Loucy (cell line): Measurements from ENCODE around the gene STARD13.

Experiments
- H2AFZ ChIP-seq: fragments of 200-600 bp; sonication (generic); 2 replicates; pipeline ENCODE4 v1.6.0; 2016; ENCODE audit warnings: antibody characterized with exemption, mild to moderate bottlenecking, low read length, moderate library complexity
- H3F3A ChIP-seq: fragments of 200-600 bp; 2 replicates; pipeline ENCODE4 v1.6.0; 2016; ENCODE audit warnings: antibody characterized with exemption, low read depth, mild to moderate bottlenecking
- H3K27me3 ChIP-seq: fragments of 200-600 bp; sonication (generic); 2 replicates; pipeline ENCODE4 v1.6.1; 2014; ENCODE audit warnings: low read length, mild to moderate bottlenecking; ENCODE audit not compliant: insufficient read depth, poor library complexity, severe bottlenecking
- H3K36me3 ChIP-seq: fragments of 200-600 bp; sonication (generic); 2 replicates; pipeline ENCODE4 v1.6.1; 2016; ENCODE audit warnings: low read length; ENCODE audit not compliant: insufficient read depth
- H3K4me1 ChIP-seq: fragments of 200-600 bp; sonication (generic); 2 replicates; pipeline ENCODE4 v1.5.1; 2014; ENCODE audit warnings: low read length, mild to moderate bottlenecking; ENCODE audit not compliant: insufficient read depth, poor library complexity, severe bottlenecking
- H3K4me2 ChIP-seq: fragments of 200-600 bp; sonication (generic); 2 replicates; pipeline ENCODE4 v1.6.0; 2014; ENCODE audit warnings: antibody characterized with exemption, low read length, low read depth, mild to moderate bottlenecking; ENCODE audit not compliant: poor library complexity, severe bottlenecking
- H3K4me3 ChIP-seq: fragments of 200-600 bp; sonication (generic); 2 replicates; pipeline ENCODE4 v1.5.1; 2014; ENCODE audit warnings: low read length, mild to moderate bottlenecking, mixed read lengths; ENCODE audit not compliant: poor library complexity, severe bottlenecking
- H3K79me2 ChIP-seq: fragments of 200-600 bp; sonication (generic); 2 replicates; pipeline ENCODE4 v1.6.1; 2014; ENCODE audit warnings: low read length; ENCODE audit not compliant: insufficient read depth
- H3K9ac ChIP-seq: fragments of 200-600 bp; sonication (generic); 2 replicates; pipeline ENCODE4 v1.6.0; 2014; ENCODE audit warnings: mild to moderate bottlenecking, low read depth, low read length, moderate library complexity; ENCODE audit not compliant: poor library complexity, severe bottlenecking
- H3K9me2 ChIP-seq: fragments of 200-600 bp; sonication (generic); replicated peaks from 2 replicates; pipeline ENCODE4 v1.6.1; 2016; ENCODE audit warnings: low read depth, low read length, mixed read lengths
- H3K9me3 ChIP-seq: fragments of 200-600 bp; sonication (generic); 2 replicates; pipeline ENCODE4 v1.6.1; 2014; ENCODE audit warnings: mild to moderate bottlenecking, antibody characterized with exemption, low read length, low read depth; ENCODE audit not compliant: insufficient read depth
- H4K20me1 ChIP-seq: fragments of 200-600 bp; sonication (generic); 2 replicates; pipeline ENCODE4 v1.6.0; 2014; ENCODE audit warnings: antibody characterized with exemption, low read length, mild to moderate bottlenecking; ENCODE audit not compliant: insufficient read depth, poor library complexity, severe bottlenecking
- EZH2phosphoT487 ChIP-seq: fragments of 200-600 bp; IDR thresholded peaks from 2 replicates; pipeline ENCODE4 v1.6.1; 2018; ENCODE audit warnings: antibody characterized with exemption, mild to moderate bottlenecking, moderate library complexity, borderline replicate concordance
- TF ChIP-seq, protein P1 (sequence below): fragments of 200-600 bp; sonication (generic); conservative IDR thresholded peaks from 2 replicates; pipeline ENCODE4 v1.5.1; 2014; ENCODE audit warnings: mild to moderate bottlenecking, antibody characterized with exemption, low read length

Gene STARD13

DNA sequence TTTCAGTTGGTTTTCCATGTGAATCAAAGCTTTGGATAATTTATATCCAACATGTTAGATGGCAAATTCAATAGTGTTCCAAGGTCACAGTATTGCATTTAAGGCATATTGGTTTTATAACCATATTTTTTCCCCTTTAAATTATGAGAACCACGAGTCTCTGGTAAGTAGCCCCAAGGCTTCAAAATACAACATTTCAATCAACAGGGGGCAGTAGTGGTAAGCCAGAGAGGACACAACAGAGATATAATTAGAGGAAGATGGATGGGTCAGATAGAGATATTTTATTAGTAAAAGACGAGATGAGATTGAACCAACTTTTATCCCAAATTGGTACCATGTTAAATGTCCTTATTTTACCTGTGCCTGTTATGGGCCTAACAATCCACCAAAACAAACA lies 216.2 kb downstream of the STARD13 start:
- Histone ChIP-seq H3K9me3 (no peaks in the 10 kb centered on the region), H3K27me3 (no peaks in the 10 kb centered on the region), H3K36me3 (no peaks in the 10 kb centered on the region), H3K9ac (no peak overlapping the region), H3K79me2 (no peaks in the 10 kb centered on the region), H3K4me2 (no peak overlapping the region), H3K4me3 (no peak overlapping the region), H3K9me2 (no peaks in the 10 kb centered on the region), H2AFZ (no peak overlapping the region), H3F3A (no peaks in the 10 kb centered on the region), H4K20me1 (no peaks in the 10 kb centered on the region), H3K4me1 (no peaks in the 10 kb centered on the region)
- TF ChIP-seq, protein P1, sequence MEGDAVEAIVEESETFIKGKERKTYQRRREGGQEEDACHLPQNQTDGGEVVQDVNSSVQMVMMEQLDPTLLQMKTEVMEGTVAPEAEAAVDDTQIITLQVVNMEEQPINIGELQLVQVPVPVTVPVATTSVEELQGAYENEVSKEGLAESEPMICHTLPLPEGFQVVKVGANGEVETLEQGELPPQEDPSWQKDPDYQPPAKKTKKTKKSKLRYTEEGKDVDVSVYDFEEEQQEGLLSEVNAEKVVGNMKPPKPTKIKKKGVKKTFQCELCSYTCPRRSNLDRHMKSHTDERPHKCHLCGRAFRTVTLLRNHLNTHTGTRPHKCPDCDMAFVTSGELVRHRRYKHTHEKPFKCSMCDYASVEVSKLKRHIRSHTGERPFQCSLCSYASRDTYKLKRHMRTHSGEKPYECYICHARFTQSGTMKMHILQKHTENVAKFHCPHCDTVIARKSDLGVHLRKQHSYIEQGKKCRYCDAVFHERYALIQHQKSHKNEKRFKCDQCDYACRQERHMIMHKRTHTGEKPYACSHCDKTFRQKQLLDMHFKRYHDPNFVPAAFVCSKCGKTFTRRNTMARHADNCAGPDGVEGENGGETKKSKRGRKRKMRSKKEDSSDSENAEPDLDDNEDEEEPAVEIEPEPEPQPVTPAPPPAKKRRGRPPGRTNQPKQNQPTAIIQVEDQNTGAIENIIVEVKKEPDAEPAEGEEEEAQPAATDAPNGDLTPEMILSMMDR = peak; percentile 56
- no peak for TF ChIP-seq EZH2phosphoT487

DNA sequence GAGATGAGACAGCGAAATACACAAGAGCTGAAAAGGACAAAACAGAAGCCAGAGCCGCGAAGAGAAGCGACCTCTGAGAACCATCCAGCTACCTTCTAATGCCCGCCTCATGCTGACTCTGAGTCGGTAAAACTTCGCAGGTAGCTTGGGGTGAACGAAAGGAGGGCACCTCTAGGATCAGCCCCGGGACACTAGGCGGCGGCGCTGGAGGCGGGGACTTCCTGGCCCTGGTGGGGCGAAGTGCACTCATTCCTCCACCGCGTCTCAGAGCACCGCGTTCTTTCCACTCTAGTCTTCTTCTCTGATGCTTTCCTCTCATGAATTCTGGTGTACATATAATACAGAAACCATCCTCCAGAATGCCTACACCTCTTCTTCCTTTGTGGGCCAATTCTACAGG lies 219.2 kb downstream of the STARD13 start:
- H3K9me3 ChIP-seq = no peaks in the 10 kb centered on the region
- H3K4me1 ChIP-seq = no peaks in the 10 kb centered on the region
- H3K36me3 ChIP-seq = no peaks in the 10 kb centered on the region
- H3K9me2 ChIP-seq = no peaks in the 10 kb centered on the region
- no peaks in the 10 kb centered on the region for H3K27me3 ChIP-seq
- H3K4me2 ChIP-seq = no peak overlapping the region
- no peaks in the 10 kb centered on the region for H3K79me2 ChIP-seq
- H4K20me1 ChIP-seq = no peaks in the 10 kb centered on the region
- H3F3A ChIP-seq = no peaks in the 10 kb centered on the region
- TF ChIP-seq EZH2phosphoT487 = no peak
- TF ChIP-seq, protein P1 = no peak
- no peak overlapping the region for H2AFZ ChIP-seq
- no peak overlapping the region for H3K4me3 ChIP-seq
- H3K9ac ChIP-seq = no peak overlapping the region

DNA sequence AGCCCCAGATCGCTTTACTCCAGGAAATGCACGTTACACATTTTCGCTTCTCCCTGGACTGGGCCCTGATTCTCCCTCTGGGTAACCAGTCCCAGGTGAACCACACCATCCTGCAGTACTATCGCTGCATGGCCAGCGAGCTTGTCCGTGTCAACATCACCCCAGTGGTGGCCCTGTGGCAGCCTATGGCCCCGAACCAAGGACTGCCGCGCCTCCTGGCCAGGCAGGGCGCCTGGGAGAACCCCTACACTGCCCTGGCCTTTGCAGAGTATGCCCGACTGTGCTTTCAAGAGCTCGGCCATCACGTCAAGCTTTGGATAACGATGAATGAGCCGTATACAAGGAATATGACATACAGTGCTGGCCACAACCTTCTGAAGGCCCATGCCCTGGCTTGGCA lies 224.7 kb downstream of the STARD13 start:
- Histone ChIP-seq H3K4me3 (no peak overlapping the region), H2AFZ (no peak overlapping the region), H3F3A (no peaks in the 10 kb centered on the region), H4K20me1 (no peaks in the 10 kb centered on the region), H3K9me3 (no peaks in the 10 kb centered on the region), H3K36me3 (no peaks in the 10 kb centered on the region), H3K79me2 (no peaks in the 10 kb centered on the region), H3K27me3 (no peaks in the 10 kb centered on the region), H3K9me2 (no peaks in the 10 kb centered on the region), H3K4me2 (no peak overlapping the region), H3K4me1 (no peaks in the 10 kb centered on the region), H3K9ac (no peak overlapping the region)
- TF ChIP-seq EZH2phosphoT487 = no peak
- TF ChIP-seq, protein P1 = no peak
